Fibroblast of lung (primary cell): ENCODE data around the gene TENM3. TPM values are rescaled to one million over a fixed set of nuclear protein-coding genes. Genes with fewer than 3 reads are reported as not detected.

ENCODE experiments used
- DNase-seq, 2 donors: peaks; one replicate each; pipeline versions ENCODE4 v3.0.0 to v3.0.0-alpha.2; 2010; ENCODE audit warnings: low read depth in 2 of 2
- H2AFZ ChIP-seq: 2 replicates; pipeline ENCODE4 v1.5.1; 2012; ENCODE audit warnings: low read length, control low read depth, inconsistent platforms
- H3K27ac ChIP-seq: 2 replicates; pipeline ENCODE4 v1.5.1; 2011; ENCODE audit warnings: low read length, control low read depth; ENCODE audit not compliant: insufficient read depth
- H3K27me3 ChIP-seq: 2 replicates; pipeline ENCODE4 v1.5.1; 2011; ENCODE audit warnings: mild to moderate bottlenecking, low read length; ENCODE audit not compliant: control insufficient read depth, insufficient read depth
- H3K36me3 ChIP-seq: 2 replicates; pipeline ENCODE4 v1.5.1; 2011; ENCODE audit warnings: low read length; ENCODE audit not compliant: control insufficient read depth, insufficient read depth
- H3K4me1 ChIP-seq: 2 replicates; pipeline ENCODE4 v1.5.1; 2011; ENCODE audit warnings: low read length; ENCODE audit not compliant: control insufficient read depth, insufficient read depth; ENCODE audit errors: extremely low read depth
- H3K4me2 ChIP-seq: 2 replicates; pipeline ENCODE4 v1.5.1; 2011; ENCODE audit warnings: low read length, control low read depth; ENCODE audit not compliant: insufficient read depth; ENCODE audit errors: extremely low read depth
- H3K4me3 ChIP-seq, 4 experiments: fragments of 200-600 bp in 1 of 4; sonication (generic) in 1 of 4; replicated peaks in 1 of 4; 2 replicates each; pipeline ENCODE4 v1.5.1; 2011 to 2016; ENCODE audit warnings: low read length in 4 of 4, low read depth in 3 of 4, mild to moderate bottlenecking in 3 of 4, control low read depth in 2 of 4, inconsistent platforms in 1 of 4, mixed read lengths in 1 of 4; ENCODE audit not compliant: insufficient read depth in 1 of 4; ENCODE audit errors: control extremely low read depth in 1 of 4
- H3K79me2 ChIP-seq: 2 replicates; pipeline ENCODE4 v1.5.1; 2012; ENCODE audit warnings: mild to moderate bottlenecking, low read length, inconsistent platforms; ENCODE audit not compliant: control insufficient read depth, insufficient read depth
- H3K9ac ChIP-seq: 2 replicates; pipeline ENCODE4 v1.5.1; 2011; ENCODE audit warnings: mild to moderate bottlenecking, low read length, control low read depth; ENCODE audit not compliant: insufficient read depth
- H3K9me3 ChIP-seq: 2 replicates; pipeline ENCODE4 v1.5.1; 2012; ENCODE audit warnings: low read depth, low read length; ENCODE audit not compliant: control insufficient read depth, insufficient read depth
- H4K20me1 ChIP-seq: 2 replicates; pipeline ENCODE4 v1.5.1; 2011; ENCODE audit warnings: low read length; ENCODE audit not compliant: control insufficient read depth, insufficient read depth; ENCODE audit errors: extremely low read depth
- EZH2 ChIP-seq: IDR thresholded peaks from 2 replicates; pipeline ENCODE4 v1.5.1; 2012; ENCODE audit warnings: low read length, control low read depth, mild to moderate bottlenecking; ENCODE audit errors: missing control alignments
- polyA plus RNA-seq, 2 donors: library from polyadenylated mRNA; depleted of rRNA in 1 of 2; stranded (reverse) in 1 of 2; unstranded in 1 of 2; fragments of >200 nt; gene quantifications; 2 replicates each; pipeline ENCODE4 v1.2.1, GENCODE V29; 2011 to 2012; ENCODE audit warnings: missing spikeins in 1 of 2
- total RNA-seq: library from RNA; depleted of rRNA; stranded (reverse); fragments of >200 nt; gene quantifications from 2 replicates; pipeline ENCODE4 v1.2.1, GENCODE V29; 2014
- TF ChIP-seq, protein P1 (sequence below), 2 donors: IDR thresholded peaks in 1 of 2; conservative IDR thresholded peaks in 1 of 2; 1 replicate in 1 of 2; 2 replicates in 1 of 2; pipeline ENCODE4 v1.5.1; 2011 to 2012; ENCODE audit warnings: low read length in 2 of 2, control low read depth in 1 of 2, inconsistent platforms in 1 of 2, low read depth in 1 of 2, mild to moderate bottlenecking in 1 of 2

TENM3 gene
- total and polyA plus RNA-seq, 2 donors (not counting 1 experiment from before 2014, with no cell fraction given) = 2.7 to 3.6 TPM

DNA sequence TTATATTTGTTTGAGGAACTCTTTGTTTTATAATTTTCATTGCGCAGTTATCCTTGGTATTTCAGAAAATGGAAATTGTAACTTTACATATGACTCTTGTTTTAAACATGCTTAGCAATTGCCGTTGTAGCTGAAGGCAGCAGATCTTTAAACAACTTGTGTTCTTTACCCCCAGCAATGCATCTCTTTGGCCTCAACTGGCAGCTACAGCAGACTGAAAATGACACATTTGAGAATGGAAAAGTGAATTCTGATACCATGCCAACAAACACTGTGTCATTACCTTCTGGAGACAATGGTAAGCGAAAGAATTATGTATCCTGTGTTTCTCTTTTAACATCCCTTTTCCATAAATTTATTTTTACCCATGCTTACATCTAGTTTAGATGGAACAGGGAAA is 410.4 kb downstream of the TENM3 start:
- TF ChIP-seq, protein P1, sequence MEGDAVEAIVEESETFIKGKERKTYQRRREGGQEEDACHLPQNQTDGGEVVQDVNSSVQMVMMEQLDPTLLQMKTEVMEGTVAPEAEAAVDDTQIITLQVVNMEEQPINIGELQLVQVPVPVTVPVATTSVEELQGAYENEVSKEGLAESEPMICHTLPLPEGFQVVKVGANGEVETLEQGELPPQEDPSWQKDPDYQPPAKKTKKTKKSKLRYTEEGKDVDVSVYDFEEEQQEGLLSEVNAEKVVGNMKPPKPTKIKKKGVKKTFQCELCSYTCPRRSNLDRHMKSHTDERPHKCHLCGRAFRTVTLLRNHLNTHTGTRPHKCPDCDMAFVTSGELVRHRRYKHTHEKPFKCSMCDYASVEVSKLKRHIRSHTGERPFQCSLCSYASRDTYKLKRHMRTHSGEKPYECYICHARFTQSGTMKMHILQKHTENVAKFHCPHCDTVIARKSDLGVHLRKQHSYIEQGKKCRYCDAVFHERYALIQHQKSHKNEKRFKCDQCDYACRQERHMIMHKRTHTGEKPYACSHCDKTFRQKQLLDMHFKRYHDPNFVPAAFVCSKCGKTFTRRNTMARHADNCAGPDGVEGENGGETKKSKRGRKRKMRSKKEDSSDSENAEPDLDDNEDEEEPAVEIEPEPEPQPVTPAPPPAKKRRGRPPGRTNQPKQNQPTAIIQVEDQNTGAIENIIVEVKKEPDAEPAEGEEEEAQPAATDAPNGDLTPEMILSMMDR (conservative IDR thresholded peaks at IDR 0.05 in 1 of 2, IDR thresholded peaks at IDR 0.05 in 1 of 2; ENCODE audit: low read depth in 1 of 2, low read length in 2 of 2) = no peak
- no peak for TF ChIP-seq EZH2
- H4K20me1 ChIP-seq = no peaks in the 10 kb centered on the region
- no peak overlapping the region for H3K4me2 ChIP-seq
- no peaks in the 10 kb centered on the region for H3K9me3 ChIP-seq
- H3K79me2 ChIP-seq = no peaks in the 10 kb centered on the region
- no peak overlapping the region for H3K4me3 ChIP-seq
- H3K27me3 ChIP-seq = no peaks in the 10 kb centered on the region
- peak in 1 of 2 donors; percentile 85 for DNase-seq
- no peaks in the 10 kb centered on the region for H3K36me3 ChIP-seq
- no peak overlapping the region for H2AFZ ChIP-seq
- H3K4me1 ChIP-seq = no peaks in the 10 kb centered on the region
- H3K9ac ChIP-seq = no peak overlapping the region
- H3K27ac ChIP-seq = no peak overlapping the region

DNA sequence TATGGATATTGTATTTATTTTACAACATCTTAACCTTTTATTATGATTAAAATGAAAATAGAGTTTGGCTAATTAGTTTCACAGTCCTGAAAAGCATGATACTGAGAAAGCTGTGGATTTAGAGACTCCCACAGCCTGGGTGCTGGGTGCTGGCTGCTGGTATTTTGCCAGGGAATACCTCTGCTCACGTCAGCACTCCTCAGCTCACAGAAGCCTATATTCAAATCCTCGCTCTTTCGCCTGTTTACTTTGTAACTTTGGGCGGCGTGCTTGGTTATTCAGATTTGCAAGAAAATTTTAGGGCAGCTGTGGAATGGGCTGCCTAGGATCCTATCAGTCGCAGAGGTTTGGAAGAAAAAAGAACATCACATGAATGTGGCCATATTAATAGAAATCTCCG is 412.1 kb downstream of the TENM3 start:
- H4K20me1 ChIP-seq = no peaks in the 10 kb centered on the region
- H3K79me2 ChIP-seq = no peaks in the 10 kb centered on the region
- H3K4me3 ChIP-seq = no peak overlapping the region
- no peak overlapping the region for H3K4me2 ChIP-seq
- TF ChIP-seq, protein P1 (conservative IDR thresholded peaks at IDR 0.05 in 1 of 2, IDR thresholded peaks at IDR 0.05 in 1 of 2; ENCODE audit: low read depth in 1 of 2, low read length in 2 of 2) = no peak
- TF ChIP-seq EZH2 = no peak
- no peak overlapping the region for H3K9ac ChIP-seq
- H3K36me3 ChIP-seq = no peaks in the 10 kb centered on the region
- H3K27me3 ChIP-seq = no peaks in the 10 kb centered on the region
- no peaks in the 10 kb centered on the region for H3K4me1 ChIP-seq
- H3K9me3 ChIP-seq = no peaks in the 10 kb centered on the region
- no peak overlapping the region for H3K27ac ChIP-seq
- no peak for DNase-seq
- no peak overlapping the region for H2AFZ ChIP-seq

DNA sequence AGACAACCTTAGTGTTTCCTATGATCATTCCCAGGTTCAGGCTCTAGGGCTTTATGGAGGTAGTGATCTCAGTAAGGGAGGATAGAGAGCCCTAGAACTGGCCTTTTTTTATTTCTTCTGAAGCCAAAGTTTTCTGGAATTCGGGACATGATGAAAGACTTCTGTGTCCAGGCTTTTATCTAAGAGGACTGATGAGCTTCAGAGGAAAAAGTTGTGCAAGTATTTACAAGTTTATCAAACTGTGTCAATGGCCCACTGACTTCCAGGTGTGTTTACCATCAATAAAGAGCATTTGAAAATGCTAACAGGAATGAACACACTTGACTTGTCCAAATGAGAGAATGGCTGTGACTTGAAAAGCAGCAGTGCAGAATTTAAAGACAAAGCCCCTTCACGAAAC is 419.3 kb downstream of the TENM3 start:
- Histone ChIP-seq H3K27ac (no peak overlapping the region), H3K4me1 (no peaks in the 10 kb centered on the region), H3K4me2 (no peak overlapping the region), H3K9ac (no peak overlapping the region), H3K79me2 (no peaks in the 10 kb centered on the region), H3K9me3 (no peaks in the 10 kb centered on the region), H4K20me1 (no peaks in the 10 kb centered on the region), H3K4me3 (no peak overlapping the region), H2AFZ (no peak overlapping the region), H3K27me3 (no peaks in the 10 kb centered on the region), H3K36me3 (no peaks in the 10 kb centered on the region)
- TF ChIP-seq, protein P1 (conservative IDR thresholded peaks at IDR 0.05 in 1 of 2, IDR thresholded peaks at IDR 0.05 in 1 of 2; ENCODE audit: low read depth in 1 of 2, low read length in 2 of 2) = no peak
- no peak for TF ChIP-seq EZH2
- DNase-seq = no peak
